Measurements from ENCODE around the gene INSC.

The INSC gene

DNA sequence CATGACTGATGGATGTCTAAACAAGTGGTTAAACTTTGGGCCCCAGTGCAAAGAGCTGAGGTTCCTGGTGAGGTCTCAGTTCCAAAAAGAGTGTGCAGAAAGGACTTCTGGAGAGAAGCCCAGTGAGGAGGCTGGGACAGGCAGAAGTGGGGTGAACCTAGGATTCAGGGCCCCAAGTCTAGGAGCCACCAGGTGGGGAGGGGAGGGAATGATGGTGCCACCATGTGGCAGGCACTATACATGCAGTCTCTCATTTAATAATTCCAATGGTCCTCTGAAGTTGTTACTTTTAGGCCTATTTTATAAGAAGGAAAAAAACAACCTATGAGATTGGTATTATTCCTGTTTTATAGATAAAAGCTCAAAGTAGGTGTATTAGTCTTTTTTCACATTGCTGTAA, 102.0 kb downstream of the INSC start:
- TF ChIP-seq POLR2AphosphoS5 (IDR thresholded peaks at IDR 0.05; ENCODE audit: low read depth, low read length) = no peak
- no peak for TF ChIP-seq SPI1 (IDR thresholded peaks at IDR 0.05; ENCODE audit: low read depth, low read length)
- no peak for TF ChIP-seq POLR2A (IDR thresholded peaks at IDR 0.05; ENCODE audit: low read depth, low read length)
- TF ChIP-seq TAF1 (IDR thresholded peaks at IDR 0.05; ENCODE audit: low read depth, low read length) = no peak
- no peak for TF ChIP-seq POU2F2 (IDR thresholded peaks at IDR 0.05; ENCODE audit: low read depth, low read length)
- no peak for TF ChIP-seq PAX5 (IDR thresholded peaks at IDR 0.05; ENCODE audit: insufficient read depth, low read length, severe bottlenecking)
- FAIRE-seq (no peak), DNase-seq (ENCODE audit: insufficient read length, low spot score) (peak; percentile 19)

DNA sequence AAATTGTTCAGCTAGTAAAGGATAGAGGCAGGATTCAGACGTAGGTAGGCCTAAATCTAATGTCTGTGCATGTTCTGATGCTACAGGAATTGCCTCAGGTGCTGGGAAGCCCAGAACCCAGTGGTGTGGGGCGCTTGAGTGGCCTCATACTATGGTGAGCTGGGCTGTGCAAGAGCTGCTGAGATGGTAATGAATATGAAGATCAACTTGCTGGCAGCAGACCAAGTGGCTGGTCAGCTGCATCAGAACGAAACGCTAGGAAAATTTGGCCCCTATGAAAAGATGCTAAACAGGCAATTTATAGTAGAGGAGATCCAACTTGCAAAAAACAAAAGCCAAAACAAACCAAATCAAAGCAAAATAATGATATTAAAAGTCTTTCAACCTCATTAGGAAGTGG, 102.7 kb downstream of the INSC start:
- TF ChIP-seq POLR2AphosphoS5 (IDR thresholded peaks at IDR 0.05; ENCODE audit: low read depth, low read length) (no peak), POLR2A (IDR thresholded peaks at IDR 0.05; ENCODE audit: low read depth, low read length) (no peak), PAX5 (IDR thresholded peaks at IDR 0.05; ENCODE audit: insufficient read depth, low read length, severe bottlenecking) (no peak), TAF1 (IDR thresholded peaks at IDR 0.05; ENCODE audit: low read depth, low read length) (no peak), SPI1 (IDR thresholded peaks at IDR 0.05; ENCODE audit: low read depth, low read length) (no peak), POU2F2 (IDR thresholded peaks at IDR 0.05; ENCODE audit: low read depth, low read length) (no peak)
- DNase-seq (ENCODE audit: insufficient read length, low spot score) (no peak), FAIRE-seq (no peak)

DNA sequence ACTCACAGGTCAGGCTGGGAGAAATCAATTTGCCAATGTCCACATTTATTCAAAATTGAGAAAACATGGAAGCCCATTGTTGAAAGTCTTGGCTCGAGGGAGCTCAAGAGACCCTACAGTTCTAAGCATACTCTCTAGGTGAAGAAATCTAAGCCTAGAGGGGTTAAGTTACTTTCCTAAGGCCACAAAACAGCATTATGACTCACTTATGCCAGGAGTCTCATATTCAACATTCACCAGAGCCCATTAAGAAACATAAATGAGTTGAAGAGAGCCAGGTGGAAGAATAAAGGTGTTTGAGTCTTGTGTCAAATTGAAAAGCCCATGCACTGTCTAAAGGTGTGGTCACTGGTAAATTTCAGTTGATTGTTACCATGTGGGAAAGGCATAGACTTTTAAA, 108.1 kb downstream of the INSC start:
- FAIRE-seq = no peak
- TF ChIP-seq POLR2A (IDR thresholded peaks at IDR 0.05; ENCODE audit: low read depth, low read length) (no peak), POLR2AphosphoS5 (IDR thresholded peaks at IDR 0.05; ENCODE audit: low read depth, low read length) (no peak), PAX5 (IDR thresholded peaks at IDR 0.05; ENCODE audit: insufficient read depth, low read length, severe bottlenecking) (no peak), SPI1 (IDR thresholded peaks at IDR 0.05; ENCODE audit: low read depth, low read length) (no peak), POU2F2 (IDR thresholded peaks at IDR 0.05; ENCODE audit: low read depth, low read length) (no peak), TAF1 (IDR thresholded peaks at IDR 0.05; ENCODE audit: low read depth, low read length) (no peak)
- no peak for DNase-seq (ENCODE audit: insufficient read length, low spot score)

DNA sequence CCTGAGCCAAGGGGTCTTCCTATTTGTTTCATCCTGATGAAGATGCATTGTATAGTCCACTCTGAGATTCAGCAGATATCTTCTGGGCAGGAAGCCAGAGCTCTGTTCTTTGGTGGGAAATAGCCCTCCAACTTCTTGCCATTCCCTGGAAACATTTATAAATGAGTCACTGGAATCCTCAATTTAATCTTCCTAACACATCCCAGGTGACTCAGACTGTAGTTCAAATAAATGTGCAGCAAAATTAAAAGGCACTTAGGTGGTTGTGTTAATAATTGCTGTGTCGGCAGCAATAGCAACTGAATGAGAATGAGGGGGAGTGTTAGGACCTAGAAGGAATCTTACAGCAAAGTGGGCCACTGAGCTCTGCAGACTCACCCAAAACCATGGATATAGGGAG, 108.6 kb downstream of the INSC start:
- TF ChIP-seq POLR2A (IDR thresholded peaks at IDR 0.05; ENCODE audit: low read depth, low read length) (no peak), PAX5 (IDR thresholded peaks at IDR 0.05; ENCODE audit: insufficient read depth, low read length, severe bottlenecking) (no peak), POLR2AphosphoS5 (IDR thresholded peaks at IDR 0.05; ENCODE audit: low read depth, low read length) (no peak), TAF1 (IDR thresholded peaks at IDR 0.05; ENCODE audit: low read depth, low read length) (no peak), SPI1 (IDR thresholded peaks at IDR 0.05; ENCODE audit: low read depth, low read length) (no peak), POU2F2 (IDR thresholded peaks at IDR 0.05; ENCODE audit: low read depth, low read length) (no peak)
- no peak for FAIRE-seq
- DNase-seq (ENCODE audit: insufficient read length, low spot score) = no peak

DNA sequence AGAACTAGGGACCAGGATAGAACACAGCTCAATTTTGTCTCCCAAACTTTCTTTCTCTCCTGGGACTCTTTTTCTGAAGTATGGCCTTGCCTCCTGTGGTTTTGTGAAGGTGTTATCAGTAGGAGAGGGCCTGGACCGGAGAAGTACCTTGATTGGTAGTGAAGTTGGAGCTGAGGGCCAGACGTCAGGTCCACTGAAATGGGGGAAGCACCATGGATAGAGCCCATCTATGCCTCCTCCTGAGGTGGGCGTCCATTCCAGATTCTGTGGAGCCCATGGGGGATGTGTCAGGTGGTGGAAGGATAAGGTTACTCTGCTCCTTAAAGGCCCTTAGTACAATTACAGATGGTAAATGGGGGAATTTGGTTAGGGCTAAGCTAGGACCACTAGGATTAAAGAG, 109.7 kb downstream of the INSC start:
- no peak for FAIRE-seq
- TF ChIP-seq TAF1 (IDR thresholded peaks at IDR 0.05; ENCODE audit: low read depth, low read length) (no peak), POLR2AphosphoS5 (IDR thresholded peaks at IDR 0.05; ENCODE audit: low read depth, low read length) (no peak), PAX5 (IDR thresholded peaks at IDR 0.05; ENCODE audit: insufficient read depth, low read length, severe bottlenecking) (no peak), POU2F2 (IDR thresholded peaks at IDR 0.05; ENCODE audit: low read depth, low read length) (no peak), SPI1 (IDR thresholded peaks at IDR 0.05; ENCODE audit: low read depth, low read length) (no peak), POLR2A (IDR thresholded peaks at IDR 0.05; ENCODE audit: low read depth, low read length) (no peak)
- no peak for DNase-seq (ENCODE audit: insufficient read length, low spot score)

DNA sequence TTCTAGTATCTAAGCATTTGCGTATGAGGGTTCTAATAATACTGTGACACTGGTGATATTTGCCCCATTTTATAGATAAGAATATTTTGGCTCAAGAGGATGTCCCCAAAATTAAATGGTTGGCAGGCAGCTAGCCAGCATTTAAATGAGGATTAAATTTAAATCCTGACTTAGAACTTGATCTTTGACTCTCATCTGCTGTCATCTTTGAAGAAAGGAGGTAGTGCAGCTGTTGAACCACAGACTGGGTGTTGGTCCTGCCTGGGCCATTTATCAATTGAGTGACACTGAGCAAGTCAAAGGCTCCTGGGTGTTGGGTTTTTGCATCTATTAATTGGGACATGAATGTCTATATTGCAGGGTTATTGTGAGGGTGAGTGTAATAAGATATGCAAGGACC, 112.3 kb downstream of the INSC start:
- TF ChIP-seq POLR2AphosphoS5 (IDR thresholded peaks at IDR 0.05; ENCODE audit: low read depth, low read length) = no peak
- no peak for TF ChIP-seq PAX5 (IDR thresholded peaks at IDR 0.05; ENCODE audit: insufficient read depth, low read length, severe bottlenecking)
- TF ChIP-seq SPI1 (IDR thresholded peaks at IDR 0.05; ENCODE audit: low read depth, low read length) = no peak
- TF ChIP-seq TAF1 (IDR thresholded peaks at IDR 0.05; ENCODE audit: low read depth, low read length) = no peak
- no peak for TF ChIP-seq POLR2A (IDR thresholded peaks at IDR 0.05; ENCODE audit: low read depth, low read length)
- no peak for TF ChIP-seq POU2F2 (IDR thresholded peaks at IDR 0.05; ENCODE audit: low read depth, low read length)
- DNase-seq (ENCODE audit: insufficient read length, low spot score) = no peak
- FAIRE-seq = no peak

DNA sequence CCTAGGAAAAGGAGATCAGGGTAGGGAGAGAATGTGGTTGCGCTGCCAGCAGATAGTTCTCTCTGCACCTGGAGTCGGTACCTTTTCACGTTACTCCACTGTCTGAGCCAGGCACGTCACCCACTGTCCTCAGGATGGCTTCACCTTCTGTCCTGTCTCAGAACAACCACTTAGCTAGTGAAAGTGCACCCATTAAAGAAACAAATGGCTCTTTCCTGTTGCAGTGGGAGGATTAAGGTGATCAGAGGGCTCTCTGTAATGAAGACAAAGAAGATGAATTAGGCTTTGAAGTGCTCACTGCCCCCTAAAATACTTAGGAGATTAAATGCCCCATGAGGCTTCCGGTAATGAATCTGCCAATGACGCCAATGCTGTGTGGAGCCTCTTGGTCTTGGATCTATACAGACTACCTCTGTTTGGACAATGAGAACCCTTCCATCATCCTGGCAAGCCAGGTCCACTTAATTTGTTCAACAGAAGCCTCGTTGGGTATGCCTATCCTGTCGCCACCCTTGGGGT, 113.7 kb downstream of the INSC start:
- FAIRE-seq (no peak), DNase-seq (ENCODE audit: insufficient read length, low spot score) (no peak)
- no peak for TF ChIP-seq POU2F2 (IDR thresholded peaks at IDR 0.05; ENCODE audit: low read depth, low read length)
- no peak for TF ChIP-seq POLR2A (IDR thresholded peaks at IDR 0.05; ENCODE audit: low read depth, low read length)
- no peak for TF ChIP-seq PAX5 (IDR thresholded peaks at IDR 0.05; ENCODE audit: insufficient read depth, low read length, severe bottlenecking)
- no peak for TF ChIP-seq TAF1 (IDR thresholded peaks at IDR 0.05; ENCODE audit: low read depth, low read length)
- TF ChIP-seq SPI1 (IDR thresholded peaks at IDR 0.05; ENCODE audit: low read depth, low read length) = no peak
- TF ChIP-seq POLR2AphosphoS5 (IDR thresholded peaks at IDR 0.05; ENCODE audit: low read depth, low read length) = no peak

DNA sequence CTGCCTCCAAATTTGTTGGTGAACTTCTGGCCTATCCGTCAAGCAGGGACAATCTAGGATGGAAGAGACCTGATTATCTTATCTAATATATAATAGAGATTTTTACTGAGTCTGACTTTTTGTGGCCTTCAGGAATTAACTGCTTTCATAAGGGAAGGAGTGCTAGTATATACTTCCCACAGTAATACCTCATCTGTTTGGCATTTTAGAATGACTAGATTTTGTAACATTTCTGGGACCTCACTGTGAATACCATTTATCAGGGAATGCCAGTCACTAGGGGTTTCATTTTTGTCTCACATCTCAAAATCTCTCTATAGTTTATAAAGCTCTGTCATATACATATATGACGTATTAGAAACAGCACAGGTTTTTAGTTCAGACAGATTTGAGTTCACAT, 114.3 kb downstream of the INSC start:
- FAIRE-seq (no peak), DNase-seq (ENCODE audit: insufficient read length, low spot score) (no peak)
- no peak for TF ChIP-seq PAX5 (IDR thresholded peaks at IDR 0.05; ENCODE audit: insufficient read depth, low read length, severe bottlenecking)

DNA sequence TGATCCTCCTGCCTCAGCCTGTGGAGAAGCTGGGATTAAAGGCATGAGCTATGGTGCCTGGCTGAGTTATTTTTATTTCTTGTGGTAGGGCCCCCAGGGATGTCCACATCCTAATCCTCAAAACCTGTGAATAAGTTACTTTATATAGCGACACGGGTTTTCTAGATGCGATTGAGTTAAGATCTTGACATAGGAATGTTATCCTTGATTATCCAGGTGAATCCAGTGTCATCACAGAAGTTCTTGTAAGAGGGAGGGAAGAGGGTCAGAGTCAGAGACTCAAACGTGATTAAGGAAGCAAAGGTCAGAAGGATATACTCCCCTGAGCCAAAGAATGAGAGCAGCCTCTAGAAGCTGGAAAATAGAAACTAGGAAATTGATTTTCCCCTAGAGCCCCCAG, 117.8 kb downstream of the INSC start:
- DNase-seq (ENCODE audit: insufficient read length, low spot score) (no peak), FAIRE-seq (no peak)
- TF ChIP-seq SPI1 (IDR thresholded peaks at IDR 0.05; ENCODE audit: low read depth, low read length) (no peak), POLR2A (IDR thresholded peaks at IDR 0.05; ENCODE audit: low read depth, low read length) (no peak), POLR2AphosphoS5 (IDR thresholded peaks at IDR 0.05; ENCODE audit: low read depth, low read length) (no peak), PAX5 (IDR thresholded peaks at IDR 0.05; ENCODE audit: insufficient read depth, low read length, severe bottlenecking) (no peak)

DNA sequence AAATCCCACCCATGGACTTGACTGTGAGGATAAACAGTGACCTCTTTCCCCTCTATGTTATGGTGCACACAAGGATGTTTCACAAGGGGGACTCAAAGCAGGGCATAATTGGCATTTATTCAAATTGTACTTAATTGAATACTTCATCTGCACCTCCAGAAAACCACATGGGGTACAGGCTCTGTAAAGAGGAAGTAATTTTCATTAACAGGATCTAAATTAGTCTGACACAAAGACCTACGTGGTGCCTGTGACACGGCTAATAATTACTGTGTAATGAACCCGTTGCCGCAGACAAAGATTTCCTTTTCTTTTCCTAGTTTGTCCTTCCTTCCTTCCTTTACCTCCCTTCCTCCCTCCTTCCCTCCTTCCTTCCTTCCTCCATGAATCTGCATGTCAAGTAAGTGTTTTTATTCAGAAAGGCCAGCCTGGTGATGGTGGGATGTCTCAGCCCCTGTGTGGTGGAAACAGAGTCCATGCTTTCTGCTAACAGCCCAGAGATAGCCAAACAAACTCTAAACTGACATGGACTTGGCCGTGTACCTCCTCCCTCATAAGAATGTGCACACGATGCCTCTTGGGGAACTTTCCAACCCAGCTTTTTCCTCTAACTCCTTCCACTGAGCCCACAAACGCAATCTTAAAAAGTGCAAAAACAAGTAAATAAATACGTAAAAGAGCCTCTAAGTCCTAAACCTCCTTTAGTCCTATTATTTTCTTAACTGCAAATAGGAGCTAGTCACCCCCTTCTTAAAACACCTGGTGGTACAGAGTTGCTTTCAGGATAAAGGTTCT, 118.8 kb downstream of the INSC start:
- DNase-seq (ENCODE audit: insufficient read length, low spot score) (no peak), FAIRE-seq (no peak)
- TF ChIP-seq TAF1 (IDR thresholded peaks at IDR 0.05; ENCODE audit: low read depth, low read length) (no peak), POLR2AphosphoS5 (IDR thresholded peaks at IDR 0.05; ENCODE audit: low read depth, low read length) (no peak), PAX5 (IDR thresholded peaks at IDR 0.05; ENCODE audit: insufficient read depth, low read length, severe bottlenecking) (no peak), POLR2A (IDR thresholded peaks at IDR 0.05; ENCODE audit: low read depth, low read length) (no peak), POU2F2 (IDR thresholded peaks at IDR 0.05; ENCODE audit: low read depth, low read length) (no peak), SPI1 (IDR thresholded peaks at IDR 0.05; ENCODE audit: low read depth, low read length) (no peak)

Data from GM12891 (cell line).